Measurements from ENCODE around the gene BORCS6.
"Not testable (repeated sequence)": the region's sequence is repeated elsewhere in the genome, so short reads cannot be mapped to it uniquely, and the experiment has no call there.

The BORCS6 gene

GRCh38 chr17:8222380-8222629 lies 32.3 kb upstream of the BORCS6 start:
- DNase-seq (ENCODE audit: insufficient read length, low spot score) (no peak), FAIRE-seq (no peak)
- no peak for TF ChIP-seq CTCF (IDR thresholded peaks at IDR 0.05; ENCODE audit: insufficient read depth, missing control alignments)

GRCh38 chr17:8221663-8222379 lies 31.8 kb upstream of the BORCS6 start:
- FAIRE-seq (no peak), DNase-seq (ENCODE audit: insufficient read length, low spot score) (no peak)
- TF ChIP-seq CTCF (IDR thresholded peaks at IDR 0.05; ENCODE audit: insufficient read depth, missing control alignments): no peak

DNA sequence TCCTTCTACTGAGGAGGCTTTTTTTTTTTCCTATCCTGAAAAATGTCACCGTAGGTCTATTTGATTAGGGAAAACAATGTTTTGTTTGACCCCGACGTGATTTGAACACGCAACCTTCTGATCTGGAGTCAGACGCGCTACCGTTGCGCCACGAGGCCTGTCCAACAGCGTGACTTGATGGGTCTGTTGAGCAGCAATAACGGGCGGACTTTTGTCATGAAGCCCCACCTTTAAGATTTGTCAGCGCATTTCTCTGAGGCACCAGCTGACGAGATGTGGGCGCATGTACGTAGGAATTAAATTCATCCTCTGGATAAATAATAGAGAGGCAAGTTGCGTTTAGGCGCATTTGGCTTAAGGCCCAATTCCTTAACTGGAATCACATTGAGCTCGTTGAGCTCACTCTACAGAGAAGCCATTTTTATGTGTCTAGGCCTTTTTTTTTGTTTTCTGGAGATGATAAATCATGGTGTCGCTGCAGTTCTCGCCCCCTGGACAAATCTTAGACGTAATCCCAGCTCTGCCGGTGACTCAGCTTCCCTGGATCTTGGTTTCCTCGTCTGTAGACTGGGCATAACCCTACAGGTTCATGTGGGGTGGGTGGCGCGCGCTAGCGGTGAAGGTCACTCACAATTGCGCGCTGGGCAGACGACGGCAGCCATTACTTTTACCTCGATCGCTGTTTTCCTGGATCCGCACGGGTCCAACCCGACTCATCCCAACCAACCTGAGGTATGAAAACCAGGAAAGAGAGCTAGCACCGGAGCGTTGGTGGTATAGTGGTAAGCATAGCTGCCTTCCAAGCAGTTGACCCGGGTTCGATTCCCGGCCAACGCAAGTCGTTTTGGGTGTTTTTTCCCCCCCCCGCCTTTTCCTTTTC lies 31.0 kb upstream of the BORCS6 start:
- no peak for FAIRE-seq
- peak; percentile 58 for DNase-seq (ENCODE audit: insufficient read length, low spot score)
- no peak for TF ChIP-seq CTCF (IDR thresholded peaks at IDR 0.05; ENCODE audit: insufficient read depth, missing control alignments)

DNA sequence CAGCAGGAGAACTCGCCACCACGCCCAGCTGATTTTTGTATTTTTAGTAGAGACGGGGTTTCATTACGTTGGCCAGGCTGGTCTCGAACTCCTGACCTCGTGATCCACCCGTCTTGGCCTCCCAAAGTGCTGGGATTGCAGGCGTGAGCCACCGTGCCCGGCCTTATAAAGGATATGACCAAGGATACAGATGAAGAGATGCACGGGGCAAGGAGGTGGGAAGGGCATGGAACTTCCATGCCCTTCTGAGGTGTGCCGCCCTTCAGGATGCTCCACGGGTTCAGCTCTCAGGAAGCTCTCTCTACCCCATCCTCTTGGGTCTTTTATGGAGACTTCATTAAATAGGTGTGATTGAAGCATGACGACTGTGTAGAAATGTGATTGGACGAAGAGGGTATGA lies 24.0 kb upstream of the BORCS6 start:
- not testable (repeated sequence) for FAIRE-seq; DNase-seq (ENCODE audit: insufficient read length, low spot score)

DNA sequence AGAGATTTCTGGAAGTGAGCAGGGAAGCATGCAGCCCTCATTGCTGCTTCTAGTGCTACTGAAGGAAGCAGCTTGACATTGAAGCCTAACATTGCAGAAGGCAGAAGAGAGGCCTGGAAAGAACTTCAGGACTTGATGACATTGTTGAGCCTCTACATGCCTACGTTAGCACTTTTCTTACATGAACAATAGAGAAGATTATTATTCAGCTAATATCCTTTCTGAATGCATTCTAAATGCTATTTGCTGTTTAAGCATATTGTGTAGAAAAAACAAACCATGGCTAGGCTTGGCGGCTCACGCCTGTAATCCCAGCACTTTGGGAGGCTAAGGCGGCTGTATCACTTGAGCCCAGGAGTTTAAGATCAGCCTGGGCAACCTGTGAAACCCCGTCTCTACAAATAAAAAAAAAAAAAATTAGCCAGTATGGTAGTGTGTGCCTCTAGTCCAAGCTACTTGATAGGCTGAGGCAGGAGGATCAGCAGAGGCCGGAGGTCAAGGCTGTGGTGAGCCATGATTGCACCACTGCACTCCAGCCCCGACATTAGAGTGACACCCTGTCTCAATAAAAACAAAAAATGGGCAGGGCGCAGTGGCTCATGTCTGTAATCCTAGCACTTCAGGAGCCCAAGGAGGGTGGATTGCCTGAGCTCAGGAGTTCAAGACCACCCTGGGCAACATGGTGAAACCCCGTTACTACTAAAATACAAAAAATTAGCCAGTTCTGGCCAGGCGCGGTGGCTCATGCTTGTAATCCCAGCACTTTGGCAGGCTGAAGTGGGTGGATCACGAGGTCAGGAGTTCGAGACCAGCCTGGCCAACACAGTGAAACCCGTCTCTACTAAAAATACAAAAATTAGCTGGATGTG lies 22.6 kb upstream of the BORCS6 start:
- no peak for DNase-seq (ENCODE audit: insufficient read length, low spot score)
- no peak for FAIRE-seq
- TF ChIP-seq CTCF (IDR thresholded peaks at IDR 0.05; ENCODE audit: insufficient read depth, missing control alignments): no peak

DNA sequence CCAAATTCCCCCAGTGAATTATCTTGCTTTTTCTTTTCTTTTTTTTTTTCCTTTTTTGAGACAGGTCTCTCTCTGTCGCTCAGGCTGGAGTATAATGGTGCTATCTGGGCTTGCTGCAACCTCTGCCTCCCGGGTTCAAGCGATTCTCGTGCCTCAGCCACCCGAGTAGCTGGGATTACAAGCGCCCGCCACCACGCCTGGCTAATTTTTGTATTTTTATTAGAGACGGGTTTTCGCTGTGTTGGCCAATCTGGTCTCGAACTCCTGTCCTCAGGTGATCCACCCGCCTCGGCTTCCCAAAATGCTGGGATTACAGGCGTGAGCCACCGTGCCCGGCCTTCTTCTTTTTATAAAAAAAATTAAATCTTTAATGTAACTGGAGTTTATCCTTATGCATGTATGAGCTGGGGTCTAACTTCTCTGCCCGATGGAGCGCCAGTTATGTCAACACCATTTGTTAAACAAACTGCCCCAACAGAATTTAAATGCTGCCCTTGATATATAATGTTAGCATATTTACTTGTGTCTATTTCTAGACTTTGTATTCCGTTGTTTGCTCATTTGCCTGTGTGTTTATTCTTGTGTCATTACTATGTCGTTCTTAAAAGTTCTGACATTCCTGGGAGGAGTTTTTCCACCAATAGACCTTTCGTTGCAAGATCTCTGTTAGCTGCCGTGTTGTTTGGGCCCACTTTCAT lies 20.9 kb upstream of the BORCS6 start:
- FAIRE-seq (no peak), DNase-seq (ENCODE audit: insufficient read length, low spot score) (no peak)
- no peak for TF ChIP-seq CTCF (IDR thresholded peaks at IDR 0.05; ENCODE audit: insufficient read depth, missing control alignments)

Measured in D721Med (cell line).